Naive B cell (primary cell): Measurements from ENCODE around the gene TCP11. TPM values are rescaled to one million over a fixed set of nuclear protein-coding genes. Genes with fewer than 3 reads are reported as not detected.

Experiments used
- ATAC-seq, 2 donors: fragments of 150-1000 bp; cut with Tn5 transposase; 2 replicates each; pipeline ENCODE4 v1.10.0; 2021; ENCODE audit warnings: low read depth in 2 of 2, mild to moderate bottlenecking in 2 of 2, moderate library complexity in 2 of 2
- DNase-seq: peaks from one replicate; pipeline ENCODE4 v3.0.0; 2022
- H3K27ac Mint-ChIP-seq, 6 donors: one replicate each; pipeline ENCODE4 v1.8.0; 2020 to 2022; ENCODE audit warnings: mild to moderate bottlenecking in 6 of 6, mixed read lengths in 6 of 6, moderate library complexity in 5 of 6, inconsistent platforms in 2 of 6
- H3K27me3 Mint-ChIP-seq, 3 donors: one replicate each; pipeline ENCODE4 v1.8.0; 2021 to 2022; ENCODE audit warnings: mixed read lengths in 3 of 3, mild to moderate bottlenecking in 1 of 3
- H3K36me3 Mint-ChIP-seq, 2 donors: one replicate each; pipeline ENCODE4 v1.8.0; 2020 to 2022; ENCODE audit warnings: mixed read lengths in 2 of 2, inconsistent platforms in 1 of 2, mild to moderate bottlenecking in 1 of 2
- H3K4me1 Mint-ChIP-seq, 3 donors: one replicate each; pipeline ENCODE4 v1.8.0; 2020 to 2022; ENCODE audit warnings: mixed read lengths in 3 of 3, inconsistent platforms in 1 of 3, mild to moderate bottlenecking in 1 of 3, moderate library complexity in 1 of 3
- H3K4me3 Mint-ChIP-seq, 8 donors: one replicate each; pipeline ENCODE4 v1.8.0; 2020 to 2022; ENCODE audit warnings: mild to moderate bottlenecking in 8 of 8, mixed read lengths in 8 of 8, moderate library complexity in 8 of 8, inconsistent platforms in 2 of 8
- H3K9me3 Mint-ChIP-seq, 7 donors: one replicate each; pipeline ENCODE4 v1.8.0; 2020 to 2022; ENCODE audit warnings: mixed read lengths in 7 of 7, mild to moderate bottlenecking in 5 of 7, inconsistent platforms in 2 of 7, moderate library complexity in 1 of 7
- polyA plus RNA-seq, 6 donors: library from polyadenylated mRNA; unstranded; fragments of 300-500 nt; fragmentation: Illumina TruSeq; gene quantifications; one replicate each; pipeline ENCODE4 v1.2.3, GENCODE V29; 2021; ENCODE audit warnings: low read depth in 6 of 6

Gene TCP11
- polyA plus RNA-seq, 6 donors from 2014 or later, result not detected

DNA sequence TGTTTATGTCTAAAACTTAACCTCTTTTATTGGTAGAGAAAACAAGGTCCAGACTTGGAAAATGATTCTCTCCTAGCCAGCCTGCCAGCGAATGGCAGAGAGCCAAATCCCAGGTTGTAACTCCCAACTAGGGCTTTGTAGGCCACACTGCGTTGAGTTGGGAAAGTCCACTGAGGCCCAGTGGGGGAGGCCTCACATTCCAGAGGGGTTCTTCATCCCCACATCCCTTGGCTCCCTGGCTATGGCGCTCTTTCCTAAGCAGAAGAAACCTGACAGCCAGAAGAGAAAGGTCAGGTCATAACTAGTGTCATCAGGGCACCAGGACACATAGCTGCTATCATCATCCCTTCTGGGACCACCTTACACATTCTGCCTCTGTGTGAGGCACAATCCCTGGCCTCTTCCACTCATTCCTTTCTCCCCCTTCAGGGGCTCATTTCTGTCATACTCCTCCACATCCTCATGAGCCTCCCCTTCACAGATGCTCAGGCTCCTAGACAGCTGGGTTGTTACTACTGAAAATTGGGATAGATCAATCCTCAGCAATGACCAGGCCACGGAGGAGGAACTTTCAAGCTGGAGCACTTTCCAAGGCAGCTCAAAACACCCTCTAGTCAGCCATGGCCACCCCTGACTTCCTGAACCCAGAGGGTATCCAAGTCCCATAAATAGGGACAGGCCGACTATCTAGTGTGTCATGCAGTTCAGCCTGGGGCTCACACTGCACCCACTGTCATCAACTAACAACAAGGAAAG lies 48.6 kb downstream of the TCP11 start:
- Mint-ChIP-seq H3K27ac (no peak overlapping the region), H3K9me3 (no peaks in the 10 kb centered on the region), H3K27me3 (no peaks in the 10 kb centered on the region), H3K36me3 (peaks cover 0 to 6% of the 10 kb centered on the region in 2 donors), H3K4me1 (no peaks in the 10 kb centered on the region), H3K4me3 (no peak overlapping the region)
- DNase-seq (no peak), ATAC-seq (no peak)

DNA sequence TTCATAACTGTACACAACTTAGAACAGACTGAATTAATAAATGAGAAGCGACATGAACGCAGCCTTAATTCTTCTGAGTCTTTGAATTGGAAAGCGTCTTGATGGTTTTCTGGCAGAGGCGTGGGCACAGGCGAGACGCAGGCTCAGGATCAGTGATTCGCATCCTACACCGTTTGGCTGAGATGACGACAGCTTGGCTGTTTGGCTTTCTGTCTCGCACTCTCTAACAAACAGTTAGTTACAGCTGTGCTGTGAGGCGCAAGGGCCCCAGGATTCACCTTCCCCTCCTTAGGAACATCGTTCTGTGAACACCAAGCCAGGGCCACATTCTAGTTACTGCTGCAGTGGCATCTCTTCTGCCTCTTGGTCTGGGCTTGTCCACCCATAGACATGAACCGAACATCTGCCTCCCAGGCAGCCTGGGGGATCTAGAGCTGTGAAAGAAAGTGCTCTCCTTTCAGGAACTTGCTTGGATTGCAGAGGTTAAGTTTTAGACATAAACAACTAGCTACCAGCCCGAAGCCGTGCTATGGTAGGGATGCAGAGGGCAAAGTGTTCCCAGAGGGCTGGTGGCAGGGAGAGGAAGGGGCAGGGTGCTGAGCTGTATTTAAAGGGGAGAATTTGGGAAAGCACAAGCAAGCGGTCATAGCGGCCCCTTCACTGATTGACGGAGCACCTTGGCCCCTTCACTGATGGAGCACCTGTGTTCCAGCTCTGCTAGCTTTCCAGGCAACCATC lies 49.6 kb downstream of the TCP11 start:
- peak overlapping the region in 1 of 6 donors; percentile 39 for H3K27ac Mint-ChIP-seq

DNA sequence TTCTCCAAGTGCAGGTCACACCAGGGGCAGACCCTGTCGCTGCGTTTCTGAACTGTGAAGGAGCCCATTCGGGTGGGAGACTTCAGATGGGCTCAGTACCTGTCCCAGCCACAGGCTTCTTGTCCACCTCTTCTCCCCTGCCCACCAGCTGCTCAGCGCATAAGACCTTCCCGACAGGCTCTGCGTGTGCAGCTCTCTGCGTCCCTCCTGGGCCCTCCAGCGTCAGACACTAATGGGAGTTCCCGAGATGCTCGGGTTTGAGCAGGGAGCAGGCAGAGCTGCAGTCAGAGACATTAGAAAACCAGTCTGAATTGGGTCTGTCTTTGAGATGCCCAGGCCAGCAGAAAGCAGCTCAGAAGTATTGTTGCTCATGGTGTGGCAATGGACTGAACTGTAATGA lies 50.4 kb downstream of the TCP11 start:
- Mint-ChIP-seq H3K27ac (no peak overlapping the region), H3K27me3 (no peaks in the 10 kb centered on the region), H3K36me3 (peaks cover 0 to 24% of the 10 kb centered on the region in 2 donors), H3K4me1 (no peaks in the 10 kb centered on the region), H3K4me3 (no peak overlapping the region), H3K9me3 (no peaks in the 10 kb centered on the region)
- no peak for DNase-seq
- no peak for ATAC-seq

More for the DNA sequence above, 49.6 kb downstream of the TCP11 start:
- ATAC-seq (no peak), DNase-seq (no peak)
- H3K27me3 Mint-ChIP-seq, result no peaks in the 10 kb centered on the region
- H3K9me3 Mint-ChIP-seq, result no peaks in the 10 kb centered on the region
- no peak overlapping the region for H3K4me3 Mint-ChIP-seq
- peaks cover 0 to 16% of the 10 kb centered on the region in 2 donors for H3K36me3 Mint-ChIP-seq
- H3K4me1 Mint-ChIP-seq, result no peaks in the 10 kb centered on the region

DNA sequence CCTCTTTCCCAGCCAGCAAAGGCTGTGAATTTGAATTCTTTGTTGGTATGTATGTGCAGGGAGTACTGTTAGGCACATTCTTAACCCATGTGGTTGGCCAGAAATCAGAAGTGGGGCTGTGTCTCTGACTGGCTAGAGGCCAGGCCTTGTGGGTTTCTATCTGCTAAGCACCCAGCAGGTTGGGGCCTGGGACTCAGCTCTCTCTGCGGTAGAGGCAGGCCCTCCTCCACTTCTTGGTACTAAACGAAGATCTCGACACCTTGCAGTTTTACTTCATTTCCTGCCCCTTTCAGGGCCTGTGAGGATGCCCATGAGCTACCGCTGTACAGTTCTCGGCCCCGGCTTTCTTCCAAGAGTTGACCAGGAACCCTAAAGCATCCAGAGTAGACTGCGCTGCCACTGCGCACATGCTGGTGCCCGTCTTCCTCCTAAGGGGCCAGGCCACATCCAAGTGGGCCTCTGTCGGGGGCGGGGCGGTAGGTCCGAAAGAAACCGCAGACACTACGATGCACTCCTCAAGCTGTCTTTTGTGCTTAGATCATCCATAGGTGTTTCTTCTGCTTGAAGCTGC lies 51.1 kb downstream of the TCP11 start:
- peaks cover 0 to 31% of the 10 kb centered on the region in 2 donors for H3K36me3 Mint-ChIP-seq
- DNase-seq, result no peak
- no peak for ATAC-seq
- H3K4me3 Mint-ChIP-seq, result no peak overlapping the region
- no peaks in the 10 kb centered on the region for H3K27me3 Mint-ChIP-seq
- no peaks in the 10 kb centered on the region for H3K9me3 Mint-ChIP-seq
- H3K27ac Mint-ChIP-seq, result peak overlapping the region in 1 of 6 donors; percentile 20
- no peaks in the 10 kb centered on the region for H3K4me1 Mint-ChIP-seq

DNA sequence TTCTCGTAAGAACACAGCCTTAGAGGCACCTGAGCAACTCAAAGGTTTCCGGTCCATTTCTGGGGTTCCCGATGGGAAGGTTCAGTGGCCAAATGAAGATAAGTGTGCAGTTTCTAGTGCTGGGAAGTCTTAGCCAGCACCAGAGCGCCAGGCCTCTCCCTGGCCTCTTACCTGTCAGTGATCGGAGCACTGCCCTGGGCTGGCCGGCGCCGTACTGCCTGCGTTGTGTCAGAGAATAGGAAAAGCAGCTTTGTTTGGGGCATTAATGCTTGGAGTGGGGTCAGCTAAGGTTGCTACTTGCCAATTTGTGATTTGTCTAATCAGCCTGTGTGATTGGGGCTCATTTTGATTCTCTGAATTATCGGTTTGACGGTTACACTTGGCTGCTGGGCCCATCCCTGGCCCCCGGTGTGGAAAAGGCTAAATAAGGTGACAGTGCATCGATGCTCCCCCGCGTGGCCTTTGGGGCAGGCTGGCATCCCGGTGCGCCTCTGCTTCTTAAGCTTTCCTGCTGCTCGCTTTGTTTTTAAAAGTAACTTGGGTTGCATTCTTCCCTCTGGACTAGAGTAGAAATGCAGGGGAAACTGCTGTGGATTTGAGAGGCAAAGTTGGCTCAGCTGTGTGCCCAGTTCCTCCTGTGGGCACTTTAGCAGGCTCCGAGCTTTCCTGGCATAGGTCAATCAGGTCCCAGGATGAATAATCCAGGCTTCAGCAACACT lies 51.8 kb downstream of the TCP11 start:
- H3K9me3 Mint-ChIP-seq, result no peaks in the 10 kb centered on the region
- no peak overlapping the region for H3K27ac Mint-ChIP-seq
- peak overlapping the region in 1 of 8 donors; percentile 29 for H3K4me3 Mint-ChIP-seq
- DNase-seq (no peak), ATAC-seq (no peak)
- H3K4me1 Mint-ChIP-seq, result no peaks in the 10 kb centered on the region
- no peaks in the 10 kb centered on the region for H3K27me3 Mint-ChIP-seq
- H3K36me3 Mint-ChIP-seq, result peaks cover 0 to 33% of the 10 kb centered on the region in 2 donors

DNA sequence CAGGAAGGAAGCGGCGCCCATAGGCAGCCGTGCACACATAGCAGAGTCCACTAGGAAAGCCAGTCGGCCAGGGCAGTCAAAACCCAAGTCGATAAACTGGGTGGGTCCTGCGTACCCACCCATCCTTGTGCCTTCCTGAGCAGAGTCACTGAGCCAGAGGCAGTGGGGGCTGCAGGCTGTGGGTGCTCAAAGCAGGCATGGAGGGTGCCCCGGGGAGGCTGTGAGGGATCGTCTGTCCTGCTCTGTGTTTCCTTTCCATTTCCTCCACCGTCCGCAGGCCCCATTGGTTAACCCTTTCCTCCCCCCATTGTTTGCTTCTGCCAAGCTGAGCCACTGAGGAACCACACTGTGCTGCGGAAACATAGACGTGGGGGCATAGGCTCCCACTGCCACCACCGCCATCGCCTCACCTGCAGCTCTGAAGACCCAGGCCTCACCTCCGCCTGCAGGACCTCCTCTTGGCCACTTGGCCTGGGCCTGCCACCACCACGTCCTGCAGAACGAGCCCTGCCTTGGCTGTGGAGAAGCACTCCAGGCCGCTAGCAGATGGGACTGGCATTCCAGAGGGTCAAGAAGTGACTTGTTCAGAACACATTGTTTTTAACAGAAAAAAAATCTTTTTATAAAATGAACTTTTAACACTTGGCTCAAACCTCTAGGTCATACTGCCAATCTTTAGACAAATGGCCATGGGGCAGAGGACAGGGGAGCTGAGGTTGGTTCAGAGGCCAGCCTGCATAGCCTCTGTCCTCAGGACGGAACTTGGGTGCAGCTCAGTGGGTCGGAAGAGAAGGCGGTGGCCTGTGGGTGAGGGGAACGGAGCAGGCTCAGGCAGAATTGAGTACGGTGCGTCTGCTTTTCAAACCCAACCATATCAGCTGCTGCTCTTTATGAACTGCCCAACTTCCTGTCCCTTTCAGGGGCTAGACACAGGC lies 52.6 kb downstream of the TCP11 start:
- Mint-ChIP-seq H3K4me1 (no peaks in the 10 kb centered on the region), H3K36me3 (peaks cover 0 to 33% of the 10 kb centered on the region in 2 donors), H3K4me3 (peak overlapping the region in 2 of 8 donors; percentile 29 to 53), H3K27me3 (no peaks in the 10 kb centered on the region), H3K9me3 (no peaks in the 10 kb centered on the region), H3K27ac (peak overlapping the region in 1 of 6 donors; percentile 21)
- DNase-seq (no peak), ATAC-seq (no peak)

DNA sequence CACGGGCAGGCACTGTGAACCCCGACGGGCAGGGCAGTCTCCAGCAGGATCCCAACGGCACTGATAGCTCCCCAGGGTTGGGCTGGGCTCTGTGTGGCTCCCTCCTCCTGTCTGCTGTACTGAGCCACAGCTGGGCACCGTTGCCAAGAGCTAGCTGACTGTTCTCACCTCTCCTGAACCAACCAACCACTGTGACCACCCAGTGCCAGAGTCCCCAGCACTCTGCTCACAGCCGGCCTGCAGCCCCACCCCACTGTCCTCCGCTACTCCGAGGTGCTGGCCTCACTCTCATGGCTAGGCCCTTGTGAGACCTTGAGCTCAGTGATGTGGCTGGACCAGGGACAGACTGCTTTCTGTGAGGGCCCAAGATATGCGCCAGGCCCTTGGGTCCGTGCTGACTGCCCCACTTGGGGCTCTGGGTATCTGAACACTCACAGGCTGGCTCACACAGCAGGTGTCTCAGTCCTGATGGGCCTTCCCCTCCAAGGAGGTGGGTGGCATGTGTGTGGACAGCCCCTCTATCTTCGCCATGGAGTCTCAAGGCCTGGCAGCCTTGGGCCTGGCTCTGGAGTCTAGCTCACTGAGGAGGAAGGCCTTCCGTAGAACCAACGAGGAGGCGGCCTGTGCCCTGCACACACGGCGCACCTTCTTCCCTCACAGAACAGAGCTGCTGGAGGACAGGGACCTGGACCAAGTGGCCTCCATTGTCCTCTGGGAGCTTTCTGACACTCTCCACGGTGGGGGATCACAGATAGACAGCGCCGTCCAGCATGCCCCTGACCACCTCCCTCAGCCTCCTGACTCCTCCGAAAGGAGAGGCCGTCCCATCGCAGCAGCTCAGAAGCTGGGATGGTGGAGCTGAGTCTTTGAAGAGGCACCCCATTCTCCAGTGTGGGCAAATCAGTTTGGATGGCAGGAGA lies 53.5 kb downstream of the TCP11 start:
- peak overlapping the region in 1 of 6 donors; percentile 21 for H3K27ac Mint-ChIP-seq
- H3K4me1 Mint-ChIP-seq, result no peaks in the 10 kb centered on the region
- H3K36me3 Mint-ChIP-seq, result peaks cover 0 to 33% of the 10 kb centered on the region in 2 donors
- no peak for ATAC-seq
- H3K4me3 Mint-ChIP-seq, result no peak overlapping the region
- no peak for DNase-seq
- H3K9me3 Mint-ChIP-seq, result no peaks in the 10 kb centered on the region
- H3K27me3 Mint-ChIP-seq, result no peaks in the 10 kb centered on the region

DNA sequence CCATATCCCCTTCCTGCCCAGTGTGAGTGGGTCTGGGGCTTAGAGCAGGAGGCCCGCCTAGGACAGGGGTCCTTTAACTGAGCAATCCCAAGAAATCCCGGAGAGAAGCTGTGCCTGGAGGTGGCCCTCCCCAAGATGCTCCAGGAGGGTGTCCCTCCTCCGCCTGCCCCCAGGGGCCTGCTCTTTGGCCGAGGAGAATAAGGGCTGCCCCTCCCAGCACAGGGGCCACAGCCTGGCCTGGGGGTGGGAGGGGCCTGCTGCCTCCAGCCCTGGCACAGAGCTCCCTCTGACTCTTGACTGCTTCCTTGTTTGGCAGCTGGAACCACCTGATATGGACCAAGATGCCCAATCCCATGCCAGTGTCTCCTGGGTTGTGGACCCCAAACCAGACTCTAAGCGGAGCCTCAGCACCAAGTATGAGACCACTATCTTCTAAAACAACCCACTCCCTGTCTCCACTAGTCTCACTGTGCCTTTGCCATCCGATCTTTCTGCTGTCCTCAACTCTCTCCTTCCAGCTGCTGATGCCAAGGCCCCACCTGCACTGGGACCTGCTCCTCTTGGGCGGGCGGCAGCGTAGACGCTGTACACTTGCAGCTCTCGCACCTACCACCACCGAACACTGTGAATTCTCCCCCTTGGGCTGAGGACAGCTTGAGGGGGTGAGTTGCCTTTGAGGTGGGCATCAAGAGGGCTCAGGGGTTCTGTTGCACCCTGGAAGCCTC lies 54.3 kb downstream of the TCP11 start:
- Mint-ChIP-seq H3K27me3 (no peaks in the 10 kb centered on the region), H3K36me3 (peaks cover 0 to 36% of the 10 kb centered on the region in 2 donors), H3K4me3 (no peak overlapping the region), H3K9me3 (no peaks in the 10 kb centered on the region), H3K27ac (peak overlapping the region in 1 of 6 donors; percentile 76), H3K4me1 (no peaks in the 10 kb centered on the region)
- DNase-seq (no peak), ATAC-seq (no peak)

DNA sequence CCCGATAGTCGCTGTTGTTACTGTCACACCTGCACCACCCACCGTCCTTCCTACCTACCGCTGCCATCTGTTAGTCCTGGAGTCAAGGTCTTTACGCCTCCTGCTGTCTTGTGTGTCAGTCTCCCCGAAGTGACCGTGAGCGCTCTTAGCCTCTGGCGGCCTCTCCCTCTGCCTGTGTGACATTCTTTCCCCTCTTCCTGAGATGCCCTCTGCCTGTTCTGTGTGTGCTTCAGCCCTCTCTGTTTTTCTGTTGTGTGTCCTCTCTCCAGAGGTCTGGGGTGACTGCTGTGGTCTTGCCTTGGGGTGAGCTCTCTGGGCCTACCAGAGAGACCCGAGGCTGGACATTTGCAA lies 54.9 kb downstream of the TCP11 start:
- no peak for ATAC-seq
- peaks cover 0 to 41% of the 10 kb centered on the region in 2 donors for H3K36me3 Mint-ChIP-seq

DNA sequence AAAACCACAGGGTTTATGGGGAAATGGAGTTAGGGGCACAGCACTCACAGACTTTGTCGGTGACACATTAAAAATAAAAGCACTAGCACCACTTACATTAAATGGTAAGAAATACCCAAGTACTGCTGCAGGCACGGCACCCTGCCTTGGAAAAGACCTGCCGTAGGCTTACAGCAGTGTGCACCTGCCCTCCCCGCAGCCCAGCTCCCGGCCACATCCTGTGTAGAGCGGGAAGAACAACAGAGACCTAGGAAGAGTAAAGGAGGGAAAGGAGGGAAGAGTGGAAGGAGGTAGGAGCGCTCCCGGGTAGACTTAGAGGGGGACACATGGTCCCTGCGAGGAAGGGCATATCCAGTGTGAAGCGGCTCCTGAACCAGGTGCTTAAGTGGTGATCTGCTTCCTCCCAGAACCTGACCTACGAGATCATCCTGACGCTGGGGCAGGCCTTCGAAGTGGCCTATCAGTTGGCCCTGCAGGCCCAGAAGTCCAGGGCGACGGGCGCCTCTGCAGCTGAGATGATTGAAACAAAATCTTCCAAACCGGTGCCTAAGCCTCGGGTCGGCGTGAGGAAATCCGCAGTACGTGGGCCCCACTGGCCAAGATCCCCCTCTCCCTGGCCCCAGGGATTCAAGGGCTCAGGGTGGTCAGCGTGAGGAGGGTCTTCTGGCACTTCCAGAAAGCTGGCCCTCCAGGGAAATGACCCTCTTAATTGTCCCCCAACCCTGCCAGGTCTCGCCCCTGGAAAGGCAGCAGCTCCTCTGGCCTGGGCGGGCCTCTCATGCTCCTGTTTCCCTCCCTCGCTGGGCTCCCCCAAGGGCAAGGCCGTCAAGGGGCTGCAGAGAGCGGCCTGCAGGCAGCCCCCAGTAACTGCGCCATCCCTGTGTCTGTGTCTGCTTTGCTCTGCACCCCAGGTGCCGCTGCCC lies 55.5 kb downstream of the TCP11 start:
- Mint-ChIP-seq H3K27me3 (no peaks in the 10 kb centered on the region), H3K36me3 (peaks cover 0 to 45% of the 10 kb centered on the region in 2 donors), H3K27ac (no peak overlapping the region), H3K4me3 (no peak overlapping the region), H3K4me1 (peaks cover 2 to 6% (median 4%) of the 10 kb centered on the region in 3 donors), H3K9me3 (no peaks in the 10 kb centered on the region)
- ATAC-seq (no peak), DNase-seq (no peak)

More for the DNA sequence above, 54.9 kb downstream of the TCP11 start:
- Mint-ChIP-seq H3K9me3 (no peaks in the 10 kb centered on the region), H3K27me3 (no peaks in the 10 kb centered on the region), H3K4me1 (peaks cover 1 to 5% (median 2%) of the 10 kb centered on the region in 3 donors), H3K4me3 (no peak overlapping the region), H3K27ac (no peak overlapping the region)
- no peak for DNase-seq
